Nephron (organoid): ENCODE results near the gene GEMIN8.

Source experiments
- H3K27ac Mint-ChIP-seq, 3 experiments: 2 replicates each; pipeline ENCODE4 v1.8.0; 2020; ENCODE audit warnings: mixed read lengths in 3 of 3, mild to moderate bottlenecking in 2 of 3, moderate library complexity in 1 of 3
- H3K27me3 Mint-ChIP-seq: 2 replicates; pipeline ENCODE4 v1.8.0; 2021; ENCODE audit warnings: low read depth, mild to moderate bottlenecking, moderate library complexity, mixed read lengths
- H3K36me3 Mint-ChIP-seq: 2 replicates; pipeline ENCODE4 v1.8.0; 2020; ENCODE audit warnings: low read depth, mixed read lengths
- H3K4me1 Mint-ChIP-seq: 2 replicates; pipeline ENCODE4 v1.8.0; 2020; ENCODE audit warnings: mixed read lengths
- H3K4me3 Mint-ChIP-seq, 3 experiments: 2 replicates each; pipeline ENCODE4 v1.8.0; 2020; ENCODE audit warnings: mild to moderate bottlenecking in 3 of 3, mixed read lengths in 3 of 3, moderate library complexity in 2 of 3
- H3K9me3 Mint-ChIP-seq: 2 replicates; pipeline ENCODE4 v1.8.0; 2020; ENCODE audit warnings: mixed read lengths
- CTCF ChIP-seq, 3 experiments: fragments of 200-600 bp; sonication (generic); IDR thresholded peaks; one replicate each; pipeline ENCODE4 v1.5.0; 2021; ENCODE audit warnings: antibody characterized with exemption in 3 of 3; ENCODE audit not compliant: unreplicated experiment in 3 of 3

GEMIN8 gene

GRCh38 chrX:13985697-13986435 lies 43.8 kb downstream of the GEMIN8 start:
- H3K9me3 Mint-ChIP-seq: peaks cover 7% of the 10 kb centered on the region
- no peak overlapping the region for H3K27ac Mint-ChIP-seq
- no peaks in the 10 kb centered on the region for H3K36me3 Mint-ChIP-seq
- no peak overlapping the region for H3K4me3 Mint-ChIP-seq
- no peaks in the 10 kb centered on the region for H3K4me1 Mint-ChIP-seq
- H3K27me3 Mint-ChIP-seq: no peaks in the 10 kb centered on the region
- TF ChIP-seq CTCF (IDR thresholded peaks at IDR 0.05; ENCODE audit: unreplicated experiment in 3 of 3): no peak

- Mint-ChIP-seq H3K9me3 (peaks cover 7% of the 10 kb centered on the region), H3K27ac (no peak overlapping the region), H3K27me3 (no peaks in the 10 kb centered on the region), H3K4me3 (no peak overlapping the region), H3K36me3 (no peaks in the 10 kb centered on the region), H3K4me1 (no peaks in the 10 kb centered on the region)
- no peak for TF ChIP-seq CTCF (IDR thresholded peaks at IDR 0.05; ENCODE audit: unreplicated experiment in 3 of 3)
Observed at GRCh38 chrX:13983734-13984133, 46.0 kb downstream of the GEMIN8 start.

- H3K4me3 Mint-ChIP-seq: no peak overlapping the region
- H3K27ac Mint-ChIP-seq: no peak overlapping the region
- TF ChIP-seq CTCF (IDR thresholded peaks at IDR 0.05; ENCODE audit: unreplicated experiment in 3 of 3): no peak
- no peaks in the 10 kb centered on the region for H3K27me3 Mint-ChIP-seq
- H3K36me3 Mint-ChIP-seq: no peaks in the 10 kb centered on the region
- H3K9me3 Mint-ChIP-seq: peaks cover 7% of the 10 kb centered on the region
- H3K4me1 Mint-ChIP-seq: peaks cover 8% of the 10 kb centered on the region
Observed at GRCh38 chrX:13968198-13968597, 61.5 kb downstream of the GEMIN8 start.

- no peaks in the 10 kb centered on the region for H3K27me3 Mint-ChIP-seq
- peaks cover 7% of the 10 kb centered on the region for H3K9me3 Mint-ChIP-seq
- H3K36me3 Mint-ChIP-seq: no peaks in the 10 kb centered on the region
- peaks cover 8% of the 10 kb centered on the region for H3K4me1 Mint-ChIP-seq
- no peak overlapping the region for H3K4me3 Mint-ChIP-seq
- no peak for TF ChIP-seq CTCF (IDR thresholded peaks at IDR 0.05; ENCODE audit: unreplicated experiment in 3 of 3)
- H3K27ac Mint-ChIP-seq: no peak overlapping the region
Observed at GRCh38 chrX:13967636-13968035, 62.1 kb downstream of the GEMIN8 start.

- peak overlapping the region; percentile 60 to 76 (median 64) for H3K27ac Mint-ChIP-seq
- H3K27me3 Mint-ChIP-seq: no peaks in the 10 kb centered on the region
- no peaks in the 10 kb centered on the region for H3K36me3 Mint-ChIP-seq
Observed at GRCh38 chrX:13966793-13967125, 62.9 kb downstream of the GEMIN8 start.

More at GRCh38 chrX:13966793-13967125, 62.9 kb downstream of the GEMIN8 start:
- H3K4me1 Mint-ChIP-seq: peaks cover 8% of the 10 kb centered on the region
- peaks cover 7% of the 10 kb centered on the region for H3K9me3 Mint-ChIP-seq
- H3K4me3 Mint-ChIP-seq: peak overlapping the region in 1 of 3 experiments; percentile 25
- TF ChIP-seq CTCF (IDR thresholded peaks at IDR 0.05; ENCODE audit: unreplicated experiment in 3 of 3): no peak
